IPS-15b (cell line): Measurements from ENCODE around the gene TRMT5.

Experiments
- H3K27me3 ChIP-seq: one replicate; pipeline ENCODE4 v1.6.1; 2013; ENCODE audit warnings: low read length; ENCODE audit not compliant: control insufficient read depth, insufficient read depth
- H3K36me3 ChIP-seq: one replicate; pipeline ENCODE4 v1.6.1; 2013; ENCODE audit warnings: low read length; ENCODE audit not compliant: control insufficient read depth, insufficient read depth
- H3K4me1 ChIP-seq: one replicate; pipeline ENCODE4 v1.6.1; 2013; ENCODE audit warnings: mild to moderate bottlenecking, low read length; ENCODE audit not compliant: control insufficient read depth, insufficient read depth
- H3K4me3 ChIP-seq: one replicate; pipeline ENCODE4 v1.5.1; 2013; ENCODE audit warnings: low read depth, low read length
- H3K9ac ChIP-seq: one replicate; pipeline ENCODE4 v1.6.1; 2013; ENCODE audit warnings: low read depth, mild to moderate bottlenecking, low read length
- H3K9me3 ChIP-seq: one replicate; pipeline ENCODE4 v1.6.1; 2013; ENCODE audit warnings: mild to moderate bottlenecking, low read length; ENCODE audit not compliant: control insufficient read depth, insufficient read depth

The TRMT5 gene

GRCh38 chr14:60926002-60926401 lies 54.9 kb downstream of the TRMT5 start:
- Histone ChIP-seq H3K36me3 (no peaks in the 10 kb centered on the region), H3K4me3 (no peak overlapping the region), H3K9me3 (no peaks in the 10 kb centered on the region), H3K27me3 (no peaks in the 10 kb centered on the region), H3K4me1 (no peaks in the 10 kb centered on the region), H3K9ac (no peak overlapping the region)

GRCh38 chr14:60925286-60925685 lies 55.6 kb downstream of the TRMT5 start:
- Histone ChIP-seq H3K9ac (no peak overlapping the region), H3K36me3 (no peaks in the 10 kb centered on the region), H3K27me3 (no peaks in the 10 kb centered on the region), H3K4me3 (no peak overlapping the region), H3K9me3 (no peaks in the 10 kb centered on the region), H3K4me1 (no peaks in the 10 kb centered on the region)

- Histone ChIP-seq H3K27me3 (no peaks in the 10 kb centered on the region), H3K4me1 (no peaks in the 10 kb centered on the region), H3K9me3 (no peaks in the 10 kb centered on the region), H3K4me3 (no peak overlapping the region), H3K36me3 (no peaks in the 10 kb centered on the region), H3K9ac (no peak overlapping the region)
These were observed 58.8 kb downstream of the TRMT5 start for GRCh38 chr14:60922050-60922449.
